CD4-positive, alpha-beta T cell treated with Interleukin-2 at 100 ng/mL for 4 hours (primary cell): ENCODE data around the gene TSFM.
"Not testable (repeated sequence)": the region's sequence is repeated elsewhere in the genome, so short reads cannot be mapped to it uniquely, and the experiment has no call there.

Experiments used
- DNase-seq: peaks from one replicate; pipeline ENCODE4 v3.0.0-alpha.2; 2020; ENCODE audit warnings: low spot score

The TSFM gene

DNA sequence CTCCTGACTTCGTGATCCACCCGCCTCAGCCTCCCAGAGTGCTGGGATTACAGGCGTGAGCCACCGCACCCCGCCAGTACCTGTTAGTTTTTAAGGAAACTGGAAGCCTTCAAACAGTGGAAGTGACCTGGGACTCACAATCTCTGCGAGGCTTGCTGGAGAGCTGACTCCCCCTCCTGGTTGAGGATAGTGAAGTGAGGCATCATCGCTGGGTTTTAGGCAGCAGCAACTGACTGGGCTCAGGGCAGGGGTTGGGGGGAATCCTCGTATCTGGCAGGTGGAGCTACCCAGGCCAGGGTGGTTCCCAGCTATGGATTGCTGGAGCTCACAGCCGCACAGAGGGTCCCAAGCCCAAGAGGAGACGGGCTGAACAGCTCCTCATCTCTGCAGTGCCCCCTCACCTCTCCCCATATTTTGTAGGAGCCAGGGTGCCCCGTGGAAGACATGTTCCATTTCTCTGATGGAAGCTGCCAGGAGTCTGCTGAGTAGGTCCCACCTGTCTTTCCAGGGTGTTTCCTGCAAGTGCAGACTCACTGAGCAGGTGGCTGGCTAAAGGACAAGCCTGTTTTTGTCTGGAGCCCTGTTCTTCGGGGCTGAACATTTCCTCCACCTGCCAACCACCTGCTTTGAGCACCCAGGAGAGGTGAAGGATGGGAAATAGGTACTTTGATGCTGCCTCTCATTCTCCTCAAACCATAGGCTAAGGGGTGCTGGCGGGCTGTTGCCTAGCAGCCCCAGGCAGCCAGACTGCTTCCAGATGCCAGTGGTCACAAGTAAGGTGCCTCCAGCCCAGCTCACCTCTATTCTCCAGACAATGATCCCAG lies 32.8 kb downstream of the TSFM start:
- no peak for DNase-seq

DNA sequence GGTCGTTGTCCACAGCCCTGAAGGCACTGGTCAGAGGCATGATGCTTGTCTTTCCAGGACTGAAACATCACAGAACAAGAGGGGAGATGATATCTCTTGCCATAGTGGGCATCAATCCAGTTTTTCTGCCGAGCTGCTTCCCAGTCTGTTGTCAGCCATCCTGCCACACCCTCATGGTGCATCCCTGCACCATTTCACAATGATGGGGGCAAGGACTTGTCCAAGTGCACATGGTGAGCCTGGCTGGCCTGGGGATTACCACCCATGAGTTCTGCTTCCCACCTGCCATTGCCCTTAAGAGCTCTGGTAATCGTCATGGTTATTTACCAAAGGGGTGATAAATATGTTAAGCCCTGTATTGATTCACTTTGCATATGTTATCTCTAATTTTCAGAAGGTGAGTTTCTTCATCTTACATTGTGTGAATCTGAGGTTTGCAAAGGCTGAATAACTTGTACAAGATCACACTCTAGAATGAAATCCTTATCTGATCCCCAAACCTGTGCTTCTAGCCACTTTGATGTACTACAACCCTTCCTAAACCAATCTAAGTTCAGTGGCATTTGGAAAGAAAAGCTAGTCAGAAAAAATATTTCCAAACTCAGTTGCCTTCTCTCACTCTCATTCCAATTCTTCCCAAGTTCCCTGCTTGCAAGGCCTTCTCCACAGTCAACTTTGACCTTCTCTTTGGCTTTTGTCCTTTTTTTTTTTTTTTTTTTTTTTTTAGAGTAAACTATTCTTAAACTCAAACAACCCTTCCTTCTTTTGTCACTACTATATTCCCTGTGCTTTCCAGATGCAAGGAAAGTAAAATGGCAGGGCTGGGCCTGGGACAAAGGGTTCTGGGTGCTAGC lies 33.6 kb downstream of the TSFM start:
- DNase-seq = no peak

DNA sequence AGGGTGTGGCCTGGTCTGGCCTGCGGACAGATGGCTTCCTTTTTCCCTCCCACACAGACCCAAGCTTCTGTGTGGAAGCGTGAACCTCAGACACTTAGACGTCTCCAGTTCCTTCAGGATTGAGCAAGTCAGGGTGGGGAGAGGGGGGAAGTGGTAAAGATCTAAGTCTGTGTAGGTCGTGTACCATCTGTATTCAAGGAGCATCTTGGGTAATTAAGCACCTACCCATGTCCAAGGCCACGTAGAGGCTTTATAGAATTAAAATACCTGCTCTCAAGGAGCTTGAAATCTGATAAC lies 34.2 kb downstream of the TSFM start:
- no peak for DNase-seq

DNA sequence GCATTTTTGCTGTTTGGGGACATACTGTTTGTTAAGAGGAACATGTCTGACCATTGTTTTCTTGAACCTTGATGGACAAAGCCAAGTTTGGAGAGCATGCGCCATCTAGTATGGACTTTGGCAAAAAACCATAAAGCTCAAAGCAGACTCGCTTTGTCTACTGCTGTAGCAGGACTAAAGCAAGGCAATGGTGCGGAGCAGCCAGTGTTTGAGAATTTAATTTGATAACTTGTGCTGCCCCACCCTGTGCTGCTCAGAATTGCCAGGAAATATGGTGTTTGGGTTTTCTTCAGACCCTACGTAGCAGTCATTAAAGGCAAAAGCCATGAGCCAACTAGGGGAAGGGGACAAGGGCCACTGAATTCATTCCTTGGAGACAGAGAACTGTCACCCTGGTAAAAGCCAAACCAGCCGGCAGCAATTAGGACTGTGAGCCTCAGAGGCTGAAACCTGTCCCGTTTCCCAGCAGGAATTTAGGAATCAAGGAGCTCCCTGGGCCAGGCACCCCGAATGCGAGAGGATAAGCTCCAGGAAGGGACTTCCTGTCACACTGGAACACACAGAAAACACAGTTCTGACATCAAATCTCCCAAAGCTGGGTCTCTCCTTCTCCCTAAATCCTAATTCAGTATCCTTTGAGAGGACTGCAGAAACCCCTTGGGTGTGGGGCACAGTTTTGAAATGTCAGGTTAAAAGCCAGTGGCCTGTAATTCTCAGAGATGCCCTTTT lies 34.8 kb downstream of the TSFM start:
- DNase-seq = no peak

DNA sequence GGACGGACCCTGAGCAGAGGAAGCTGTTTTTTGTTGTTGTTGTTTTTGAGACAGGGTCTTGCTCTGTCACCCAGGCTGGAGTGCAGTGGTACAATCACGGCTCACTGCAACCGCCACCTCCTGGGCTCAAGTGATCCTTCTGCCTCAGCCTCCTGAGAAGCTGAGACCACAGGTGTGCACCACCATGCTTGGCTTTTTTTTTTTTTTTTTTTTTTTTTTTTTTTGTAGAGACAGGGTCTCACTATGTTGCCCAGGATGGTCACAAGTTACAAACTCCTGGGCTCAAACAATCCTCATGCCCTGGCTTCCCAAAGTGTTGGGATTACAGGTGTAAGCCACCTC lies 35.4 kb downstream of the TSFM start:
- DNase-seq = not testable (repeated sequence)

DNA sequence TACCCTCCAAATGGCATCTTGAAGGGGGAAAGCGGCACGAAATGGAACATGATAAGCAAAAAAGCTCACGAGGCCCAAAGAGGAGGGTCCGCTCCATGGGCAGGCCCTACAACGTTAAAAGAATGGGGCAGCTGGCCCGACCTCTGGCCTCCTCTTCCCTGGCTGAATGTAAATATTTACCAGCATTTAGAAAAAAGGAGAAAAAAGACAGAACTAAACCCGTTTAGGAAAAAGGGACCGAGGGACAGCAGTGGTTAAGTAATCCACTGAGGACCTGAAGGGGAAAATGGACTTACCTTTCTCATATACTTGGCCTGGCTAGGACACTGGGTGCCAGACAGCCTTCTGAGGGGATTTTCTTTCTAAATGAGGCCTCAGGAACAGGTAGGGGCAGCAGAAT lies 37.5 kb downstream of the TSFM start:
- not testable (repeated sequence) for DNase-seq

DNA sequence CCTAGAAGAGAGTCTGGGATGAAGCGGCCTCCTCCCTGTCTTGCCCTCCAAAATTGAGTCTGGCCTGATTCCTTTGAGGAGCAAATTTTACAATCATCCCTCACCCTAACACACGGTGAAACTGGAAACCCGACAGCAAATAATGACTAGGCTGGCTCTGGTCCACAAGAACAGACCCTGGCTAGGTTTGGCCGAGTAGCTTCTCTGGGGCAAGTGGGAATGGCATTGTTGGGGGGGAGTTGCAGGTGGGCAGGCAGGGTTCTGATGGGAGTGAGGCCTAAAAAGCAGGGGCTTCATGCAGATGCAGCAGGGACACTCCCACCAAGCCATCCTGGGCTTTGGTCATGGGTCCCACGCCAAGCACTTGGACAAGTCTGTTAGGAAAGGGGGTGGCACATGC lies 38.4 kb downstream of the TSFM start:
- DNase-seq = not testable (repeated sequence)

DNA sequence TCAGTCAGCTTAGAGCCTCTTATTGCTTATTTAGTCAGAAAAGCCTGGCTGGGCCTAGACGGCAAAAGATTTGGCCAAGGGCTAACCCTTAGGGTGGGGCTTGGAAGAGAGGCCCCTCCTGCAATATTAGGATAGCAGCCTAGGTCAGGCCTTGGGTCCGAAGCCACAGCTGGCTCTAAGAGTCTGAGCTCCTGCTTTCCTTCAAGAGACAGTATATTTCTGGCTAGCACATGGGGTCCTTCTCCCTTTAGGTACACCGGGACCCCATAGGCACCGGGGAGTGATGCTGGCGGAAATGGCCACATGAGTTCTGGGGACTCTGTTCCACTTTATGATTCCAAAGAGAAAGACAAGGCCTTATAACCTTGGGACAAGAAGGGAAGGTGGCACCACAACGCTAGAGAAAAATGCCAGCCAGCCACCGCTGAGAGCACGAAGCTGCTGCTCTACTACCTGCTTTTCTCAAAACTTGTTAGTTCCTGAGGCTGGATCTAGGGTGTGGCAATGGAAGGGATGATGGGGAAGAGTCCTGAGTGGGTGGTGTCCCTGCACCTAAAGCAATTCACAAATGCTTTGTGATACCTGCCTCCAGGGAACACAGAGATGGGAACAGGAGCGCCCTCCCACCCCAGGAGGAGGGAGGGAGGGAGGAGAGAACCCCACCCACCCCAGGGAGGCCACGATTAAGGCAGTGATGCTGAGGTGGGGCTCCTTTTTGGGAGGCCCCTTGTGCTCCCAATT lies 39.1 kb downstream of the TSFM start:
- no peak for DNase-seq

DNA sequence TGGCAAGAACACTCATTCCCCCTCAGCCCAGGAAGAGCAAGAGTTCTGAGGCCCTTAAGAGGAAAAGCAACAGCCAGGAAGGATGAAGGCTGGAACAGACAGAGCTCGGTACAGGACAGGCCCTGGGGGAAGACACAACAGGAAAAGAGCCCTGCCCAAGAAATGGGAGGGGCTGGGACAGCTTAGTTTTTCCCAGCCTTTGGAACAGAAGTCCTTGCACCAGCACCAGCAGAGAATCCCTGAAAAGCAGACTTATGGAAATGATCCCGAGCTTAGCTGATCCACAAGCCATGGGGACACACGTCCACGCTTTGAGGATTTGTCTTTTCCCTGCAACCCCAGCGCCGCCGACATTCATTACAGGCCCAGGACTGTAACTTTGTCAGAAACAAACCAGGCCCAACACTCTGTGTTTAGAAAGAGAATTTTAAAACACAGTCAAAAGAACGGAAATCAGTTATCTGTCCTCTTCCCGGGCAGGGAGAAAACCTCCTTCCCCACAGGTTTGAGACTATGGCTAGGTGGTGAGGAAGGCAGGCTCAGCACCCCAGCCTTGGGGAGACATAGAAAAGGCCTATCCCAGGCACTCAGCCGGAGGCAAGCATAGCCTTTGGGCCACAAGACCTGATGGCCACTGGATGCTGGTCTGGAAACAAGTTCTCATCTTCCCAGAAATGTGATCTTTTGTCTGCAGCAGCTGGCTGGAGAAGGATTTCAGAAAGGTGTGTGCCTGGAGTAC lies 40.0 kb downstream of the TSFM start:
- DNase-seq = no peak

DNA sequence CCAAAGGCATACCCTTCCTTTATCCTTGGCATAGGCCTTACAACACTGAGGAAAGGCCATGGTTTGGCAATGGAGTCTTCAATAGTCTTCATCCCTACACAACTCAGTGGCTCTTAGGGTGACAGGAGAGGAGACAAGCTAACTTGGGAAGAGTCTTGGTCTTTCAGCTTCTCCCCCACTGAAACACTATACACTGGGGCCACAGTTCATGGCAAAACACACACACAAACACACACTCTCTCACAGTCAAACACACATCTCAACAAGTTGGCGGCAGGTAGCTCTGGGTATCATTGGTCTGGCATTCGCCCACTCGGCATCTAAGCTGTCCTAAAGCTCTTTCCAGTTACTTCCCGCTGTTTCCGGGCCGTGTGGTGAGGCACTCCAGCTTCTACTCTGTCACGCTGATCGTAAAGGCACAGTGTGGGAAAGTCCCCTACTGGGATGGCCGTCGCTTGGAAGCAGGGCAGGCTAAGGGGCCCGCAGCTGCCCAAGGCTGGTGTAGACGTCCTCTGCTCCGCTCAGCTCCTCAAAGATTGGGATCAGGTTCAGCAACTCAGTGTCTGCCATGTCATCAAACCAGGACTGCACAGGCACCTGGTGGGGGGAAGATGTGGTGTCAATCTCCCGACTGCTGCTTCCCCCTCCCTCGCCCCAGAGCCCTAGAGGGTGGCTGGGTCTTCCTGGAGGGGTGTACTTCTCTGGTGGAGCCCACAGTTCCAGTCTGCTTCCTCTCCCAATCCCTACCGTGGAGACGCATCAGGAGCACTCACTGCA lies 40.7 kb downstream of the TSFM start:
- DNase-seq = no peak

DNA sequence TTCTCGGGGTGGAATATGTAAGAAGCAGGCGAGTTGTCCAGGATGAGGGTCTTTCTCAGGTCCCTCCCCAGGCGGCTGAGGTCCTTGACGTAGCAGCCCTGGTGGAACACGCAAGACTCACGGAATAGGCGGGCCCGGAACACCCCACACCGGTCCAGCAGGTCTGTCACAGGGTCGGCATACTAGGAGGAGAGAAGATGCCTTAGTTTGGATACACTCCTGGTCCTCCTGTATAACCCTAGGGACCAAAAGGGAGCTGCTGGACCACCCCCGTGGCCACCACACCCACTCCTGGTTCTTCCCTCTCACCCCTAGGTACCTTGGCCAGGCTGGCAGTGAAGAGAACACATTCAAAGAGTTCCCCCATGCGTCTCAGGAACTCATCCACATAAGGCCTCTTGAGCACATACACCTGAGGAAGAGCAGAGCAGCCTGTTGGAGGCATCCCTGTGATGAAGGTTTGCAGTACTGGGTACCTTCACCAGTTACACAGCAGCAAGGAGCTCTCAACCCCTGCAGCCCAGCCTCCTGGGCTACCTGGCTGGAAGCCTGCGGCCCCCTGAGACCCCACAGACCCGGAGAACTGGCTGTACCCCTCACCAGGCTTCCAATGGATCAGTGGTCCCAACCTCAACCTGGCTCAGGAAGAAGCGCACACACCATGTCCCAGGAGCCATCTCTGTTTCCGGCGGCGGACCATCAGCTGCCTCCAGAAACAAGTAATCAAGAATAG lies 41.5 kb downstream of the TSFM start:
- no peak for DNase-seq

DNA sequence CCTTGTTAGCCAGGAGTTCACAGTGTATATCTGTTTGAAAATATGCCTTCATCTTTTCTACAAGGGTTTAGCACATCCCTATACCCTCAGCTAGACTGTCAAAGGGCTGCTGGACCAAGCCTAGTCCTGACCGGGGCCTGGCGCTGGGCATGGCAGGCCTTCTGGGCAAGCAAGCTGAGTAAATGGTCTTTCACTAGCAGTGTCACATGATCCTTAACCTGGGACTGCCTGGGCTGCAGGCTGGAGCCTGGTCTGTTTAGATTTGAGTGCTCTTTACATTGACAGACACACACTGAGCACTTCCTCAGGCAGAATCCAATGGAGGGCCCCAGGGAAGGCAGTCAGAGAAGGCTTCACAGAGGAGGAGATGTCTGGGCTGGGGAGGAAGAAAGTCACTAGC lies 42.9 kb downstream of the TSFM start:
- DNase-seq = no peak

DNA sequence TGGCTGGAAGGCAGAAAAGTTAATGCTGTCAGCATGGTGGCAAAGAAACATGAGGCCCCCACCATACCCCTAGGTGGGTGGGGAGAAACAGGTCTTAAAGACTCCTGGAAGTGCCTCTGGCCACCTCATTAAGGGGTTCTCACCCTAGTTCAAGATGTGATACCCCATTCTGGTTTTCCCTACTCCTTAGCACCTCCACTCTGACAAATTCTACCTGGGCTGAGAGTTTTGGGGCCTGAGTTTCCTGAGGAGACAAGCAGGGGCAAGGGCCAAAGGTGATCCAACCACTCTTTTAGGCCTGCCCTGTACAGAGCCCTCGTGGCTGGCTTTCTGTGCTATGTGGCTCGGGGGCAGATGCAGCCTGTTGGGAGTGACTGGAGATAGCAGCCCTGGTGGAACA lies 43.8 kb downstream of the TSFM start:
- DNase-seq = no peak

DNA sequence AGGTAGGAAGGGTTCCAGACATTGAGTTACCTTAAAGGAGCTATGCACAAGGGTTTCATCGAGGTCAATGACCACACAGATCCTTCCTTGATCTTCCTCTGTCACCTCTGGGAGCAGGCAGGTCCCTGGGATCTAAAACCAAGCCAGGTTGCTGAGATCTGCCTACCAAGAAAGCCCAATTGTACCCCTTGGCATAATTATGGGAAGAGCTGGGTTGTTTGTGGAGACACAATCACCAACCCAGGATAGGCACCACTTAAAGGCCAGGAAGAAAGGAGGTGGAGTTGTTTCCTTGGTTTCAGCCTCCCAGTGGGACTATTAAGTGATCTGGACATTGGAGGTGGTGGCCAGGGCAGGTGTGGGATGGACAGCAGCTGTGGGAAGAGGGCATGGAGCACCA lies 44.4 kb downstream of the TSFM start:
- no peak for DNase-seq

DNA sequence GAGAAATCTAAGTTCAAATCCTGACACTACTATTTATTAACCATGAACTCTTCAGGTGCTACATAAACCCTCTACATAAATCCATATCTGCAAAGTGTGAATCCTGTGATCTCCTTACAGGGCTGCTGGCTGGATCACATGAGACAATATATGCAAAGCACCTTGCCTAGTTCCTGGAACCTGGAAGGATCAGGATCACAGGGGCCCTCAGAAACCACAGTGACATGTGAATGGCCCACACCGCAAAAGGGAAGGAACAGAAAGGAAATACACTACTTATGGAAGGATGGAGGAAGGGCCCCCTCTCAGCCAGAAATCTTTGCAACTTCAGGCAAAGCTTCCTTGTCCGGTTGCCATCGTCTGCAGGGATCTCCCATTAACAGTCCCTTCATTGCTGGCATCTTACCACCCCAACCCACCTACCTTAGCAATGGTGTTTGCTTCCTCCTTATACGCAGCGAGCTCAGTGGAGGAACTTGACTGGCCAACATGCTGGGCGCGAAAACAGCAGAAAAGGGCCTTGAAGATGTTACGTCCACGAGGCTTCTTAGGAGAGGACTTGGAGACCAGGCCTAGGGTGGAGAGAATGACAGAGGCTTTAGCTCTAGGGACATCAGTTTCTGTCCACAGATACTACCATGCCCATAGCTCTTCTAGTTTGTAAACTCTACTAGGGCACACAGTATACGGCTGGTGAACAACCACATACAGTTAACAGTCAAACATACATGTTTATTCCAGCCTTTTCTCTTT lies 46.6 kb downstream of the TSFM start:
- DNase-seq = no peak

DNA sequence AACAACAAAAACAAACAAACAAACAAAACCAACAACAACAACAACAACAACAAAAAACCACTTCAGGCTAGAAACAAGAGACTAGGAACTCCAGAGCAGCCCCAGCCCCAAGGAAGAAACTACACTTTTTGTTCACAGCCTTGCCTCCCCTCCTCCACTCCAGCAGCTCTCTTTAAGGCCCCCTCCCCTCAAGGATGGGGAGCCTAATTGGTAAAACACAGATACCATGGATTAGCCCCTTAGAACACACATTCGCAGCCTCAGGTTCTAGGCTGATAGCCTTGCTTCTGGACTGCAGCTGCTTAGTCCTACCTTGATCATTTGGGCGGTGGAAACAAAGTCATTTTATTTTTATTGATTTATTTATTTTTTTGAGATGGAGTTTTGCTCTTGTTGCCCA lies 47.8 kb downstream of the TSFM start:
- DNase-seq = no peak

DNA sequence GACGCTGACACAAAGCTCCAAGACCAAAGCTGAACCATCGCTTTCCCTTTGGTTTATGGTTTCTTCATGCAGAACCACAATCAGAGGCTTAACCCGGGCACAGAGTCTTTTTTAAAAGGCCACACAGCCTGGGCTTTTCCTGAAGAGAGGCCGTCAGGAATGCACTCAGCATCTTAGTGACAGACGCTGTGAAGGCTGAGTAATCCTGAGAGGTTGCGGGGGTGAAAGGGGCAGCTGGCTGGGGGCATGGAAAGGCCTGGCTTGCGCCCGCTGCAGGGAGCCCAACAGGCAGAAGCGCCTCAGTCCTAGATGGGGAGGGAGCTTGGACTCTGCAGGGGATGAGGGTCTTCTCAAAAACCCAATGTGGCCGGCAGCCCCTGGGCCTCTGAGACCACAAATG lies 50.4 kb downstream of the TSFM start:
- DNase-seq = no peak

DNA sequence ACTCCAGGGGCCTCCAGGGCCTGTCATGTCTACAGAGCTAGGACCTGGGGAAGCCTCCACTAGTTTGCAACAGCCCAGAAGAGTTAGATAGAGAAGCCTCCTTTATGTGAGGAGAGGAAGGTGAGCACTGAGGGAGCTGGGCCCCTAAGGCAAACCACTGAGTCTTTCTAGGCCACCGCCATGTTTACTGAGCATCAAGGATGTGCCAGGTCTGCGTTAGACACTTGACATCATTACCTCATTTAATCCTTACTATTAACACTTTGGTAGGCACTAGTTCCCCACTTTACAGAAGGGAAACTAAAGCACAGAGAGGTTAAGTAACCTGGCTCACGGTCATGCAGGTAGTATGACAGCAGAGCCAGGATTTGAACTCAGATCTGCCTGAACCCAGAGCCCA lies 51.1 kb downstream of the TSFM start:
- DNase-seq = no peak

DNA sequence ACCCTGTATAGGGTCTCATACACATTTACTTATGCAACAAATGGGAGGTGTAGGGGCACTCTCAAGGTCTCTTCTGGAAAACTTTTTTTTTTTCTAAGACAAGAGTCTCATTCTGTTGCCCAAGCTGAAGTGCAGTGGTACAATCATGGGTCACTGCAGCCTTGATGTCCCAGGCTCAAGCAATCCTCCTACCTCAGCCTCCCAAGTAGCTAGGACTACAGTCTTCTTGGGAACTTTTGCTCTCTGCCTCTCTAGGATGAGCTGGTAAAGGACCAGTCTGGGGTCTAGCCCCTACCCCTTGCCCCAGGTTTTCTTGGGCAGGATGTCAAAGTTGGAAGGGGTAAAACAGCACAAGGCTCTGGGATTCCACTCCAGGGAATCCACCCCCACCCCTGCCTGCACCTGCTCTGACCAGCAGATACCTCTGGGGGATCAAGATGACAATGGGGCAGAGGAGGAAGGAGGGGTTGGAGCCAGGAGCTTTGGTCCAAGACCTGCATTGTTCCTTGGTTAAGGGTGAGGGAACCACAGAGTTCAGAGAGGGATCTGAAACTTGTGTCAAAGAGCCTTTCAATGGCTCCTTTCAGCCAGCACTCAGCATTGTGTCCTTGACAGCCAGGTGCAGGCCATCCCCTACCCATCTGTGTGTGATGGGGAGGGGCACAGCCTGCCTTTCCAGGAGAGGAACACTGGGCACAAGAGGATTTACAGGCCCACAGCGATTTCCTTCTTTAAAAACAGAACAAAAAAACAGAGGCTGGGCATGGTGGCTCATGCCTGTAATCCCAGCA lies 51.7 kb downstream of the TSFM start:
- no peak for DNase-seq
